COLO829 (cell line): ENCODE results near the gene FAM9C.

ENCODE experiments used
- DNase-seq: peaks from one replicate; pipeline ENCODE4 v3.0.0; 2012; ENCODE audit warnings: low spot score

Gene FAM9C

GRCh38 chrX:13007519-13008188 lies 36.8 kb downstream of the FAM9C start:
- DNase-seq, result no peak

GRCh38 chrX:13005661-13006473 lies 38.6 kb downstream of the FAM9C start:
- no peak for DNase-seq

GRCh38 chrX:13001961-13002671 lies 42.3 kb downstream of the FAM9C start:
- no peak for DNase-seq

GRCh38 chrX:13001097-13001496 lies 43.3 kb downstream of the FAM9C start:
- no peak for DNase-seq

GRCh38 chrX:13000301-13000811 lies 44.1 kb downstream of the FAM9C start:
- DNase-seq, result no peak

GRCh38 chrX:12999422-12999821 lies 45.0 kb downstream of the FAM9C start:
- DNase-seq, result no peak

- DNase-seq, result no peak
These were observed 46.3 kb downstream of the FAM9C start for GRCh38 chrX:12997906-12998687.

- DNase-seq, result no peak
These were observed 47.4 kb downstream of the FAM9C start for GRCh38 chrX:12996934-12997435.

- DNase-seq, result no peak
These were observed 50.1 kb downstream of the FAM9C start for GRCh38 chrX:12994321-12994720.

- no peak for DNase-seq
These were observed 50.6 kb downstream of the FAM9C start for GRCh38 chrX:12993826-12994225.

- DNase-seq, result no peak
These were observed 51.8 kb downstream of the FAM9C start for GRCh38 chrX:12992544-12993118.

GRCh38 chrX:12991575-12991974 lies 52.8 kb downstream of the FAM9C start:
- DNase-seq, result no peak

GRCh38 chrX:12989461-12989860 lies 55.0 kb downstream of the FAM9C start:
- DNase-seq, result no peak

- peak; percentile 62 for DNase-seq
These were observed 55.6 kb downstream of the FAM9C start for GRCh38 chrX:12988797-12989196.

- DNase-seq, result no peak
These were observed 56.4 kb downstream of the FAM9C start for GRCh38 chrX:12987900-12988594.

GRCh38 chrX:12987340-12987739 lies 57.1 kb downstream of the FAM9C start:
- no peak for DNase-seq

- DNase-seq, result no peak
These were observed 57.5 kb downstream of the FAM9C start for GRCh38 chrX:12986886-12987285.

- no peak for DNase-seq
These were observed 58.1 kb downstream of the FAM9C start for GRCh38 chrX:12986164-12986779.
